Testis (tissue), 3 donors: ENCODE measurements around the gene SH3GL1. TPM values are rescaled to one million over a fixed set of nuclear protein-coding genes. Genes with fewer than 3 reads are reported as not detected.
"Not testable (repeated sequence)": the region's sequence is repeated elsewhere in the genome, so short reads cannot be mapped to it uniquely, and the experiment has no call there.

Source experiments
- DNase-seq: peaks from one replicate; pipeline ENCODE4 v3.0.0-alpha.2; 2019
- H3K27ac ChIP-seq, 2 donors: fragments of 200-600 bp; sonication (generic); one replicate each; pipeline ENCODE4 v1.5.1; 2019
- H3K27me3 ChIP-seq: fragments of 200-600 bp; sonication (generic); one replicate; pipeline ENCODE4 v1.5.1; 2019
- H3K36me3 ChIP-seq: fragments of 200-600 bp; sonication (generic); one replicate; pipeline ENCODE4 v1.5.1; 2017; ENCODE audit warnings: low read depth; ENCODE audit errors: missing control alignments
- H3K4me1 ChIP-seq: fragments of 200-600 bp; sonication (generic); one replicate; pipeline ENCODE4 v1.5.1; 2019
- H3K4me3 ChIP-seq, 2 donors: fragments of 200-600 bp; sonication (generic); one replicate each; pipeline ENCODE4 v1.5.1; 2017 to 2019
- H3K9me3 ChIP-seq: fragments of 200-600 bp; sonication (generic); one replicate; pipeline ENCODE4 v1.5.1; 2017
- CTCF ChIP-seq, 3 experiments: fragments of 450-650 bp in 2 of 3; fragments of 200-600 bp in 1 of 3; sonication (generic) in 1 of 3; IDR thresholded peaks; one replicate each; pipeline ENCODE4 v1.5.1; 2016 to 2019; ENCODE audit warnings: antibody characterized with exemption in 3 of 3, mild to moderate bottlenecking in 2 of 3, moderate library complexity in 1 of 3
- POLR2A ChIP-seq: fragments of 450-650 bp; IDR thresholded peaks from one replicate; pipeline ENCODE4 v1.6.1; 2017; ENCODE audit warnings: antibody characterized with exemption, mild to moderate bottlenecking, moderate library complexity
- WGBS, 2 donors: methylation state at CpG; one replicate each; pipeline ENCODE4 v1.1.5; 2018; 5-methylcytosine and 5-hydroxymethylcytosine counted together
- intact Hi-C: fragments of 100-400 bp; cut with DNase I; formaldehyde crosslinking; loops from one replicate; pipeline ENCODE4 v1.15.1; 2023; ENCODE audit warnings: low total_unique reads
- polyA plus RNA-seq: library from polyadenylated mRNA; stranded (reverse); fragments of 350-450 nt; fragmentation: Illumina TruSeq; extraction: RNeasy Lipid Tissue Mini Kit (QIAGEN cat#74804); gene quantifications from one replicate; pipeline ENCODE4 v1.2.3, GENCODE V29; 2014; ENCODE audit warnings: low read depth, low replicate concordance; ENCODE audit not compliant: insufficient read depth
- total RNA-seq, 2 donors: library from RNA; depleted of rRNA; stranded (reverse); fragments of >200 nt; gene quantifications; one replicate each; pipeline ENCODE4 v1.2.3, GENCODE V29; 2016

The SH3GL1 gene
- total and polyA plus RNA-seq, 3 donors from 2014 or later = 41.6 to 53.4 (median 47.3) TPM

GRCh38 chr19:4354282-4354681 lies 46.1 kb downstream of the SH3GL1 start:
- intact Hi-C loops = loop anchor here (10.0 kb wide), 1 partner anchor 79 kb away; the partner anchor contains the start of gene SHD
- no peak for DNase-seq
- H3K4me3 ChIP-seq = no peak overlapping the region
- no peaks in the 10 kb centered on the region for H3K27me3 ChIP-seq
- 70 to 86% methylated on average over 4 to 12 of the region's 12 CpGs for WGBS, 2 donors
- TF ChIP-seq POLR2A (no peak), CTCF (IDR thresholded peaks at IDR 0.05) (no peak)
- no peaks in the 10 kb centered on the region for H3K9me3 ChIP-seq
- peaks cover 3% of the 10 kb centered on the region for H3K4me1 ChIP-seq
- no peak overlapping the region for H3K27ac ChIP-seq
- H3K36me3 ChIP-seq = no peaks in the 10 kb centered on the region

GRCh38 chr19:4352701-4353121 lies 47.6 kb downstream of the SH3GL1 start:
- Histone ChIP-seq H3K27ac (no peak overlapping the region), H3K27me3 (no peaks in the 10 kb centered on the region), H3K4me3 (no peak overlapping the region), H3K4me1 (no peaks in the 10 kb centered on the region), H3K36me3 (no peaks in the 10 kb centered on the region), H3K9me3 (no peaks in the 10 kb centered on the region)
- 47 to 55% methylated on average over 8 to 9 of the region's 9 CpGs for WGBS, 2 donors
- intact Hi-C loops = loop anchor here (10.0 kb wide), 1 partner anchor 78 kb away; the partner anchor contains the start of gene SHD
- DNase-seq = peak; percentile 42
- TF ChIP-seq CTCF (IDR thresholded peaks at IDR 0.05) = peak; percentile 54 to 92 (median 64)
- no peak for TF ChIP-seq POLR2A

- DNase-seq = no peak
- TF ChIP-seq POLR2A = no peak
- TF ChIP-seq CTCF (IDR thresholded peaks at IDR 0.05) = no peak
- Histone ChIP-seq H3K4me1 (no peaks in the 10 kb centered on the region), H3K4me3 (no peak overlapping the region), H3K27ac (no peak overlapping the region), H3K27me3 (no peaks in the 10 kb centered on the region), H3K36me3 (no peaks in the 10 kb centered on the region), H3K9me3 (no peaks in the 10 kb centered on the region)
- WGBS, 2 donors = 91 to 92% methylated on average over 9 of the region's 9 CpGs
- intact Hi-C loops = loop anchor here (10.0 kb wide), 1 partner anchor 76 kb away; the partner anchor contains the start of gene SHD
These were observed 49.6 kb downstream of the SH3GL1 start for GRCh38 chr19:4350726-4351125.

GRCh38 chr19:4350111-4350510 lies 50.2 kb downstream of the SH3GL1 start:
- Histone ChIP-seq H3K4me1 (no peaks in the 10 kb centered on the region), H3K9me3 (no peaks in the 10 kb centered on the region), H3K27ac (no peak overlapping the region), H3K27me3 (no peaks in the 10 kb centered on the region), H3K4me3 (no peak overlapping the region), H3K36me3 (no peaks in the 10 kb centered on the region)
- intact Hi-C loops = loop anchor here (10.0 kb wide), 1 partner anchor 75 kb away; the partner anchor contains the start of gene SHD
- 86 to 88% methylated on average over 8 of the region's 8 CpGs for WGBS, 2 donors
- no peak for DNase-seq
- TF ChIP-seq POLR2A (no peak), CTCF (IDR thresholded peaks at IDR 0.05) (no peak)

GRCh38 chr19:4349225-4349624 lies 51.1 kb downstream of the SH3GL1 start:
- intact Hi-C loops, H3K9me3 ChIP-seq, H3K4me1 ChIP-seq, H3K27me3 ChIP-seq, H3K4me3 ChIP-seq, H3K36me3 ChIP-seq, H3K27ac ChIP-seq, DNase-seq: not testable (repeated sequence)
- 94 to 95% methylated on average over 16 of the region's 16 CpGs for WGBS, 2 donors
